GM19324 (cell line): ENCODE results near the gene PCDHA6.
"Not testable (repeated sequence)": the region's sequence is repeated elsewhere in the genome, so short reads cannot be mapped to it uniquely, and the experiment has no call there.

ENCODE experiments used
- ATAC-seq: cut with Tn5 transposase; IDR thresholded peaks from one replicate; pipeline ENCODE4 v1.9.1; 2021; ENCODE audit warnings: mild to moderate bottlenecking, moderate library complexity; ENCODE audit not compliant: unreplicated experiment, low FRiP score

Gene PCDHA6

GRCh38 chr5:140827704-140828361, at the start of gene PCDHA6:
Gene PCDHA6, plus strand, starts transcription at chr5:140827960. Its CDS starts 132 bp downstream, at chr5:140828092.
- no peak for ATAC-seq

- ATAC-seq: no peak
Observed at GRCh38 chr5:140780512-140780911, 47.2 kb upstream of the PCDHA6 start.

GRCh38 chr5:140785905-140786686, 41.7 kb upstream of the PCDHA6 start, which contains the start of gene PCDHA1:
Gene PCDHA1, plus strand, starts transcription at chr5:140786140.
- ATAC-seq: no peak

GRCh38 chr5:140787422-140787821, 40.3 kb upstream of the PCDHA6 start:
- not testable (repeated sequence) for ATAC-seq

- not testable (repeated sequence) for ATAC-seq
Observed at GRCh38 chr5:140787849-140788504, 39.8 kb upstream of the PCDHA6 start.

- ATAC-seq: no peak
Observed at GRCh38 chr5:140791089-140791488, 36.7 kb upstream of the PCDHA6 start.

GRCh38 chr5:140794595-140795258, 33.0 kb upstream of the PCDHA6 start, which contains the start of gene PCDHA2:
Gene PCDHA2, plus strand, starts transcription at chr5:140794852.
- ATAC-seq: no peak

- ATAC-seq: no peak
Observed at GRCh38 chr5:140795259-140795641, 32.5 kb upstream of the PCDHA6 start.

- not testable (repeated sequence) for ATAC-seq
Observed at GRCh38 chr5:140796072-140796717, 31.6 kb upstream of the PCDHA6 start.

GRCh38 chr5:140796718-140797095, 31.1 kb upstream of the PCDHA6 start:
- ATAC-seq: no peak

- ATAC-seq: no peak
Observed at GRCh38 chr5:140800816-140801493, 26.8 kb upstream of the PCDHA6 start, which contains the start of gene PCDHA3. Gene PCDHA3, plus strand, starts transcription at chr5:140801057.

GRCh38 chr5:140801494-140801841, 26.3 kb upstream of the PCDHA6 start:
- ATAC-seq: no peak

GRCh38 chr5:140802381-140802780, 25.4 kb upstream of the PCDHA6 start:
- not testable (repeated sequence) for ATAC-seq

- no peak for ATAC-seq
Observed at GRCh38 chr5:140802781-140803271, 24.9 kb upstream of the PCDHA6 start.

- no peak for ATAC-seq
Observed at GRCh38 chr5:140806834-140807775, 20.7 kb upstream of the PCDHA6 start, which contains the start of gene PCDHA4. Gene PCDHA4, plus strand, starts transcription at chr5:140807068.

GRCh38 chr5:140808241-140808888, 19.4 kb upstream of the PCDHA6 start:
- ATAC-seq: not testable (repeated sequence)

- ATAC-seq: no peak
Observed at GRCh38 chr5:140808889-140809291, 18.9 kb upstream of the PCDHA6 start.
